Stimulated activated CD8-positive, alpha-beta memory T cell treated with anti-CD3 and anti-CD28 coated beads, Interleukin-15, amount 100 ng/mL, for 4 hours (primary cell): ENCODE measurements around the gene USP8.
A peak's percentile ranks its signal among the peaks of the same experiment; 100 is the strongest.
"Not testable (repeated sequence)": the region's sequence is repeated elsewhere in the genome, so short reads cannot be mapped to it uniquely, and the experiment has no call there.

ENCODE experiments used
- DNase-seq, 2 donors: peaks; one replicate each; pipeline ENCODE4 v3.0.0-alpha.2; 2020; ENCODE audit warnings: low read depth in 2 of 2

USP8 gene

GRCh38 chr15:50424066-50424890, at the start of gene USP8:
Gene USP8, plus strand, starts transcription at chr15:50424405. Its CDS starts 14,669 bp downstream, at chr15:50439074.
- DNase-seq, result peak; percentile 83

DNA sequence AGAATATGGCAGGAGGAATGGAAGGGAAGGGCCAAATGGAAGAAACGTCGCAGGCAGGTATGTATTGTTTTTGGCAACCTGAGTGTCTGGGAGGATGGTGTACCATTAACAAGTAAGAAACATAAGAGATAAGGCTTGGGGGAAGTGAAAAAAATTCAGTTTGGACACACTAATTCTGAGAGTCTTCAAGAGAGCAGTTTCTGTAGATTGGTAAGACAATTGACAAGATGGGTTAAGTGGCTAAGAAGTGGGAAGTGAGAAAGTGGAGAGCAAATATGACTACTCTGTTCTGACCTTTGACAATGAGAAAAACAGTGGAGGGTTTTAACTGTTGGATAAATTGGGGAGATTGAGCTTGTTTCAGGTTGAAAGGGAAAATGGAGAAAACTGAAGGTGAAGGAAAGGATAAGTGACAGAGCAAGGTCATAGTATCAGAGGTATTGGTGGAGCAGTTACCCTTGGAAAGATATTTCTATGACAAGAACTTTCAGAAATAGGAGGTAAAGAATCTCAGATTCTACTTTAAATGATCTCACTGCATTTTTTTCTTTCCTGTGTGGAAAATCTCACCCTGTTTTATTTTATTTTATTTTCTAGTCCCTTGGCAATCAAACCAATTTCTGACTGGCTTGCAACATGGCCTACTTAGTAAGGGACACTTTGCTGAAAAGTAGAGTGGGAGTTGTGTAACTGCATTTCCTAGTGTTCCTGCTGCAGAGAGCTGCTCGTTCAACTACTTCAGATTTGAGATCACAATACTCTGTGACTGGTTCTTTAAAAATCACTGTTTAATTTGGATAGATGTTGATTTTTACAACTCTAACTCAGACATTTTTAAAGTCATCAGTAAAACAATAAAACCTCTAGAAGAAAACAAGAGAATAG, 46.1 kb upstream of the USP8 start:
- no peak for DNase-seq

GRCh38 chr15:50378776-50379175, 45.4 kb upstream of the USP8 start:
- DNase-seq, result no peak

DNA sequence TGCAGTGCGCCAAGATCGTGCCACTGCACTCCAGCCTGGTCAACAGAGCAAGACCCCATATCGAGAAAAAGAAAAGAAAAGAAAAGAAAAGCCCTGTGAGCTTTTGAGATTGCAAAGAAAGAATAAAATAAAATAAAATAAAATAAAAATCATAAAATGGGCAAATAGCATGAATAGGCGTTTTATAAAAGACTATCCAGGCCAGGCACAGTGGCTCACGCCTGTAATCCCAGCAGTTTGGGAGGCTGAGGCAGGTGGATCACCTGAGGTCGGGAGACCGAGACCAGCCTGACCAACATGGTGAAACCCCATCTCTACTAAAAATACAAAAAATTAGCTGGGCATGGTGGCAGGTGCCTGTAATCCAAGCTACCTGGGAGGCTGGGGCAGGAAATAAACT, 44.8 kb upstream of the USP8 start:
- DNase-seq, result not testable (repeated sequence)

DNA sequence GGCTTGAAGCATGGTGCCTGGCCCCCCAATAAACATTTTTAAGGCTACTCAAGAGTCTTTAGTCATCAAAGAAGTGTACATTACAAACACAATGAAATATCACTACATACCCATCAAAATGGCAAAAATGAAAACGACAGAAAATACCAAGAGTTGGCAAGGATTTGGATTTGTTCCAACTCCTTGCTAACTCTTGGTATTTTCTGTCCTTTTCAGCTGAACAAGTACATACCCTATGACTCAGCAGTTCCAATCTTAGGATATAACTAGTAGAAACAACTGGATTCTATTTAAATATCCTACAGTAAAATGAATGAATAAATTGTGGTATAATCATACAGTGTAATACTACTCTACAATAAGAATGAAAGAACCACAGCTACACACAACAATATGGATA, 44.1 kb upstream of the USP8 start:
- DNase-seq, result no peak

- no peak for DNase-seq
Measured at GRCh38 chr15:50381438-50381837, 42.8 kb upstream of the USP8 start.

GRCh38 chr15:50382408-50382807, 41.8 kb upstream of the USP8 start:
- DNase-seq, result not testable (repeated sequence)

DNA sequence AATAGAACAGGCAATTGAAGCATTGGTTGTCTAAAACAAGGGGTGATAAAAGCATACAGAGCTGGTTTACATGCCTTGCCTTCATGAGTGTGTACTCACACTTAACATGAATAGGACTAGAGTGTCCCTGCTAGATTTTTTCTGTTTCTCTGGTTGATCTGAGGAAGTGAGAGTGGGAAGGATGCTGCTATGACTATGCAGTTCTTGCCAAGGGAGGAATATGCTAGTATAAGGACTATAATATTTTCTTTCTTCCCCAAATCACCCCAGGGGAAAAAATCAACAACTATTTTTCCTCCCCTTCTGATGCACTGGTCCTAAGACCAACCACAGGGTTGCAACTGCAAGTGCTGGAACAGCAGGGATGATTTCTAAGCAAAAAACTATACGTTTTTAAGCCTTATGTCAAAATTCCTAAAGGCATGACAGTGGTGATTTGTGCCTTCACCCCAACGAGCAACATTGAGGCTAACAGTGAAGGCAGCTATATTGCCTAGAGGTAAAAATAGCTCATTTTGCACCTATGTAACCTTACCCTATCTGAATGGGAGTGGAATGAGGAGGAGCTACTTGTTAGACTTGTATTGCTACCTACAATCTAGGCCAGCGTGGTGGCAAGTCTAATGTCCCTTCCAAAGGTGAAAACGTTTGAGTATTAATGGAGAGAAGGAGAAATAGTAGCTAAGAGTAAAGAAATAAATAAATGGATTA, 33.5 kb upstream of the USP8 start:
- no peak for DNase-seq

- DNase-seq, result not testable (repeated sequence)
Measured at GRCh38 chr15:50391561-50391960, 32.6 kb upstream of the USP8 start.

DNA sequence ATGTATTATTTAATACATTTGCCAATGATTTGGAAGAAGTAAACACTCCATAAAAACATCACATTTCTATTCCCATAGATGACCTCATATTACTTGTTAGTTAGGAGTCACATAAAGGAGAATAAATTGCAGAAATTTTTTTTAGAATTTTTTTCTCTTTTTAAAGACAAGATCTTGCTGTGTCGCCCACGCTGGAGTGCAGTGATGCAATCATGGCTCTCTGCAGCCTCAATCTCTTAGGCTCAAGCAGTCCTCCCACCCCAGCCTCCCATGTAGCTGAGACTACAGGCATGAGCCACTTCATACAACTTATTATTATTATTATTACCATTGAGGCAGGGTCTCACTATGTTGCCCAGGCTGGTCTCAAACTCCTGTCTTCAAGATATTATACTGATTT, 12.3 kb upstream of the USP8 start:
- DNase-seq, result no peak

GRCh38 chr15:50414624-50415023, 9.6 kb upstream of the USP8 start:
- DNase-seq, result no peak

DNA sequence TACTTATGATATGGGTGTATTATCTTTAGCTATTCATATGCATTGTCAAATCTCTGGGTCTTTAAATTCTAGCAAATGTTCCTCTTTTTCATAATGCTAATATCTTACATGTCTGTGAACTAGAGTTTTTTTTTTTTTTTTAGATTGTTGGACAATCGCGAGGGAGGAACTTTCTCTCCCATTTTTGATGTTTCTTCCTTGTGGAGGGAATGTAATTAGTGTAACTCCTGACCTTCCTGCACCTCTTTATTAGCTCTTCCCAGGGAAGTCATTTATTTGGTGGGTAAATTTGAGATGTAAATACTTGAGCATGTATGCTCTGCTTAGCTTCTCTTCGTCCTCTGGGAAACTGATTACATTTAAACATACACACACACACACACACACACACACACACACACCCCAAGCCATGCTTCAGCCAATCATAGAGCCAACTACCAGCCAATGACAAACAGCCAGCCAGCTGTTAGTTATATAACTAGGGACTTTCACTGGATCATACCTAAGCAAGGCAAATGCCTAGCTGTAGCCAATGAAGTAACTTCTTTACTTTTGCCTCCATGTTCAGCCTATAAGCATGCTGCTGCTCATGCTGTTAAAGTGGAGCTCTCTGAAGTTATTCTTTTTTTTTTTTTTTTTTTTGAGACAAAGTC, 8.3 kb upstream of the USP8 start:
- DNase-seq, result no peak

DNA sequence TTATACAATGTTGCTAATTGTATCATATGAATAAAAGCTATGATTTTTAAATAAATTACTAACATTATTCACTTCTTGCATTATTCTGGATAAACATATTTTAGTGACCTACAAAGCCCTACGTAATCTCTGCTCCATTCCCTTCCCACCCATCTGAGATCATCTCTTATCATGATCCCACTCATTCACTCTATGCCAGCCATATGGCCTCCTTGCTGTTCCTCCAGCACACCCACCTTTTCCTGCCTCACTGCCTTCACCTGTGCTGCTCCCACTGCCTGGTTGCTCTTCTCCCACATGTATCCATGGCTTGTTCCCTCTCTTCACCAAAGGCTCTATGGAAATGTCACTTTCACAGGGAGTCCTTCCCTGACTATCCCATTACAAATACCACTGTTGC, 7.3 kb upstream of the USP8 start:
- DNase-seq, result no peak

DNA sequence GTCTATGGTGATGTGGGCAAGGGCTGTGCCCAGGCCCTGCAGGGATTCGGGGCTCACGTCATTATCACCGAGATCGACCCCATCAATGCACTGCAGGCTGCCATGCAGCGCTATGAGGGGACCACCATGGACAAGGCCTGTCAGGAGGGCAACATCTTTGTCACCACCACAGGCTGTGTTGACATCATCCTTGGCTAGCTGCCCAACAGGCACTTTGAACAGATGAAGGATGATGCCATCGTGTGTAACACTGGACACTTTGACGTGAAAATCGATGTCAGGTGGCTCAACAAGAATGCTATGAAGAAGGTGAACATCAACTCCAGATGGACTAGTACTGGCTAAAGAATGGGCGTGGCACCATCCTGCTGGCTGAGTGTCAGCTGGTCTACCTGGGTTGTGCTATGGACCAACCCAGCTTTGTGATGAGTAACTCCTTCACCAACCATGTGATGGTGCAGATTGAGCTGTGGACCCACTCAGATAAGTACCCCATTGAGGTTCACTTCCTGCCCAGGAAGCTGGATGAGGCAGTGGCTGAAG, 6.1 kb upstream of the USP8 start:
- no peak for DNase-seq

DNA sequence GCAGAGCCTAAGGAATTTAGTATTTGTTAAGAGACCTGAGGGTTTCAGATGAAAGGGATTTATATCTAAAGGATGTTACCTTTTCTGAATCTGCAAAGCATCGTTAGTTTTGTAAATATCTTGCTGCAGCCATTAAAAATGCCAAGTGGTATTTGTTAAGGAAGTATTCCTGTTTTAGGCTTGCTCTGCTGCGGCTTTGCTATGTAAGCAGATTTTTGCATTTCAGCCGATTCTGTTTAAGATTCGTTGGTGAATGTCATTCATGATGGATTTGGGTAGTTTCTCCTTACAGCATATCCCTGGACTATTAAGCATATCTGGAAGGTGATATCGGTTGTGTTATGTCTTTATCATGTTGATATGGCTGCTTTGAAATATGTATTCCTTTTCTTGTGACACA, 1.0 kb downstream of the USP8 start:
- no peak for DNase-seq

DNA sequence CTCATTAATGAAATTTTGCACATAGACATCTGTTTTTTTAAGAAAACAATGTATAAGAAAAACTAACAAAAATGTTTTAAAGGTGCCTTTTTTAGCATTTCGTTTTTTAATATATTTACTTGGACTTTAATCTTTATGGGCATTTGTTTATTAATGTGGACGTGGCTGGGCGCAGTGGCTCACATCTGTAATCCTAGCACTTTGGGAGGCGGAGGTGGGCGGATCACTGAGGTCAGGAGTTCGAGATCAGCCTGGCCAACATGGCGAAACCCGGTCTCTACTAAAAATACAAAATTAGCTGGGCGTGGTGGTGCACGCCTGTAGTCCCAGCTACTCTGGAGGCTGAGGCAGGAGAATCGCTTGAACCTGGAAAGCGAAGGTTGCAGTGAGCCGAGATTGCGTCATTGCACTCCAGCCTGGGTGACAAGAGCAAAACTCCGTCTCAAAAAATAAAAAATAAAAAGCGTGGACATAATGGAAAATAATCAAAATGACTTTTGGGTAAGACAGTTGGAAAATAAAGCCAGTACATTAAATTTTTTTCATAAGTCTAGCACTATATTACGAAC, 1.6 kb downstream of the USP8 start:
- DNase-seq, result not testable (repeated sequence)

- DNase-seq, result no peak
Measured at GRCh38 chr15:50426428-50426827, 2.2 kb downstream of the USP8 start.

DNA sequence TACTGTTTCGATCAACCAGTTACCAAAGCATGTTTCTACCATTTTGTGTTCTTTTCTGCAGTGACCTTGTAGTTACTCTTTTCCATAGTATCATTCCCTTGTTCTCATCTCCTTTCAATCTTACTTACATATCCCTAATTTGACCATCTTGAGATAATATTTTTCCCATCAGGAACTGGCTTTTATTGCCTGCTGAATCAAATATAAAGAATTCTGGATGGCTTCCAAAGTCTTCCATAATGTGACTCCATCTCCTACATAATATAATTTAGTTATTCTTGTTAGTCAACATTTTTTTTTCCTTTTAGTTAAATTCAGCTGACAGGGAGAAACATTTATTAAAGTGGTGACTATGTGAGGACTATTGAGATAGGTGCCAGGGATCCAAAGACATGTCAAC, 7.0 kb downstream of the USP8 start:
- no peak for DNase-seq

GRCh38 chr15:50432230-50432629, 8.0 kb downstream of the USP8 start:
- no peak for DNase-seq

- DNase-seq, result no peak
Measured at GRCh38 chr15:50435772-50436171, 11.6 kb downstream of the USP8 start.

DNA sequence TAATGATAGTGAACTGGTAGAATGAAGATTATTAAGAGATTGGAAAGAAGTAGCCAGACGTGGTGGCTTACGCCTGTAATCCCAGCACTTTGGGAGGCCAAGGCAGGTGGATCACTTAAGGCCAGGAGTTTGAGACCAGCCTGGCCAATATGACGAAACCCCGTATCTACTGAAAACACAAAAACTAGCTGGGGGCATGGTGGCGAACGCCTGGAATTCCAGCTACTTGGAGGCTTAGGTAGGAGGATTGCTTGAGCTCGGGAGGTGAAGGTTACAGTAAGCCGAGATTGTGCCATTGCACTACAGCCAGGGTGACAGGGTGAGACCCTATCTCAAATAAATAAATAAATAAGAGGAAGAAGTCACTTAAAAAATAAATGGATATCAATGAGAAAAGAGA, 14.0 kb downstream of the USP8 start:
- no peak for DNase-seq
